ENCODE data around the gene CDH8.

The CDH8 gene

DNA sequence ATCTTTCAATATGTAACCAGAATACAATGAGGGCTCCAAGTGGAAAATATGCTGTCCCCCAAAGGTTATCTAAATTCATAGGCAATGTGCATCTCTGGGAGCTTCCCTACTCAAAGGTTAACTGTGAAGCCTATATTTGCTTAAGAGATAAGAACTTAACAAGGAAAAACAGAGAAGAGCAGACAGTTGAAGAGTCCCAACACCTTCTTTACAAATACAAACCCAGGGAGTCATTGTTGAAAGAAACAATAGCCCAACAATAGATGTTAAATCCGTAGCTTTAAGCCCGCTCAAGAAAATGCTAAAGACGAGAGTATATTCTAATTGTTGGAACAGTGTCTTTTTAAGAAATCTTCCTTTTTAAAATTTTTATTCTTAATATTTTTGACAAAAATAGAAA, 87.8 kb downstream of the CDH8 start:
- TF ChIP-seq, protein P1, sequence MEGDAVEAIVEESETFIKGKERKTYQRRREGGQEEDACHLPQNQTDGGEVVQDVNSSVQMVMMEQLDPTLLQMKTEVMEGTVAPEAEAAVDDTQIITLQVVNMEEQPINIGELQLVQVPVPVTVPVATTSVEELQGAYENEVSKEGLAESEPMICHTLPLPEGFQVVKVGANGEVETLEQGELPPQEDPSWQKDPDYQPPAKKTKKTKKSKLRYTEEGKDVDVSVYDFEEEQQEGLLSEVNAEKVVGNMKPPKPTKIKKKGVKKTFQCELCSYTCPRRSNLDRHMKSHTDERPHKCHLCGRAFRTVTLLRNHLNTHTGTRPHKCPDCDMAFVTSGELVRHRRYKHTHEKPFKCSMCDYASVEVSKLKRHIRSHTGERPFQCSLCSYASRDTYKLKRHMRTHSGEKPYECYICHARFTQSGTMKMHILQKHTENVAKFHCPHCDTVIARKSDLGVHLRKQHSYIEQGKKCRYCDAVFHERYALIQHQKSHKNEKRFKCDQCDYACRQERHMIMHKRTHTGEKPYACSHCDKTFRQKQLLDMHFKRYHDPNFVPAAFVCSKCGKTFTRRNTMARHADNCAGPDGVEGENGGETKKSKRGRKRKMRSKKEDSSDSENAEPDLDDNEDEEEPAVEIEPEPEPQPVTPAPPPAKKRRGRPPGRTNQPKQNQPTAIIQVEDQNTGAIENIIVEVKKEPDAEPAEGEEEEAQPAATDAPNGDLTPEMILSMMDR (IDR thresholded peaks at IDR 0.05; ENCODE audit: borderline replicate concordance, control extremely low read depth, extremely low read depth, insufficient read depth, missing control alignments): no peak

DNA sequence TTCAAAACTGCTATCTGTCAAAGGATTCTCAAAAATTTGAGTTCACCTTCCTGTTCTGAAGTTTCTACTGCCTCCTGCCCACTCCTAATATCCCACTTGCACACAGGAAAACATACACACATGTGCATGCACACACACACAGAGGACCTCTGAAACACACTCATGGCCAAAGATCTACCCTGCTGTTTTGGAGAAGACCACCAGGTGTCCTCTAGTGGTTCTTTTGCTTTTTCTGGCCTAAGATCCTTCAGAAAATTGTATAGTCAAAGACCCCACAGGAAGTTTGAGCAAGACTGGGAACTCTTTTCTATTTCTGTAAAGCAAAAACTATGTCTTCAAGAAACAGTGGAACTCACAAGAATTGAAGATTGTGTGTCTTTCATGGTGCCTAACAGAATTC, 90.2 kb downstream of the CDH8 start:
- TF ChIP-seq, protein P1 (IDR thresholded peaks at IDR 0.05; ENCODE audit: borderline replicate concordance, control extremely low read depth, extremely low read depth, insufficient read depth, missing control alignments): no peak
- DNase-seq (ENCODE audit: low spot score): no peak
- in situ Hi-C loops (cut with MboI; ENCODE audit: low sequenced_read_pairs, unreplicated experiment): no loop called here

More for the DNA sequence above, 87.8 kb downstream of the CDH8 start:
- in situ Hi-C loops (cut with MboI; ENCODE audit: low sequenced_read_pairs, unreplicated experiment): no loop called here
- no peak for DNase-seq (ENCODE audit: low spot score)

DNA sequence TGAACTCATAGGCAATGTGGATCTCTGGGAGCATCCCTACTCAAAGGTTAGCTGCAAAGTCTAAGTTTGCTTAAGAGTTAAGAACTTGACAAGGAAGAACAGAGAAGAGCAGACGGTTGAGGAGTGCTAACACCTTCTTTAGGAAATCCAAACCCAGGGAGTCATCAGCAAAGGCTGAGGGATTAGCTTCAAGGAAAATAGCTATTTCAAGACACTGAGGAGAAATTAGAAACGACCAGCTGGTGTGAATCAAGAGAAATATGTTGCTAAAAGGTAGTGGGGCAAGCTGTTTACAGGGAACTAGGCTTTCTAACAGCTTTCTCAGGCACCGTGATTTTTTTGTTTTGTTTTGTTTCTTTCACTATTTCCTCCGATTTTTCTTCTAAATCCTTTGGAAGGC, 90.7 kb downstream of the CDH8 start:
- no peak for DNase-seq (ENCODE audit: low spot score)
- TF ChIP-seq, protein P1 (IDR thresholded peaks at IDR 0.05; ENCODE audit: borderline replicate concordance, control extremely low read depth, extremely low read depth, insufficient read depth, missing control alignments): no peak
- in situ Hi-C loops (cut with MboI; ENCODE audit: low sequenced_read_pairs, unreplicated experiment): no loop called here

DNA sequence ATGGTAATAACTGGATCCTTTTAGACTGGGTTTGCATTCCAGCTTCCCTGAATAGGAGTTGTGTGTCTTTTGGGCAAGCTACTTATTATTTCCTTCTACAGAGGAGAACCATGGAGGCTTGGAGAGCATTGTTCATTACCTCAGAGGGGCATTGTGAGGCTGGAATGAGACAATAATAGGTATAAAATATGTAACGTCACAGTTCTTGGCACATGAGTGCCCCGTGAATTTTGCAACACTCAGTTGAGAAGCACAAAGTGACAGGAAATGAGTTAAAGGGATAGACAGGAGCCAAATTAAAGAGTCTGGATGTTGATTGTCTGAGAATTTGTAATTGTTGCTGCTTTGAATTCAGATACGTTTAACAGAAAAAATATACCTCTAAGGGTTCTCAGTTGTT, 92.2 kb downstream of the CDH8 start:
- TF ChIP-seq, protein P1 (IDR thresholded peaks at IDR 0.05; ENCODE audit: borderline replicate concordance, control extremely low read depth, extremely low read depth, insufficient read depth, missing control alignments): no peak
- no peak for DNase-seq (ENCODE audit: low spot score)
- in situ Hi-C loops (cut with MboI; ENCODE audit: low sequenced_read_pairs, unreplicated experiment): no loop called here

DNA sequence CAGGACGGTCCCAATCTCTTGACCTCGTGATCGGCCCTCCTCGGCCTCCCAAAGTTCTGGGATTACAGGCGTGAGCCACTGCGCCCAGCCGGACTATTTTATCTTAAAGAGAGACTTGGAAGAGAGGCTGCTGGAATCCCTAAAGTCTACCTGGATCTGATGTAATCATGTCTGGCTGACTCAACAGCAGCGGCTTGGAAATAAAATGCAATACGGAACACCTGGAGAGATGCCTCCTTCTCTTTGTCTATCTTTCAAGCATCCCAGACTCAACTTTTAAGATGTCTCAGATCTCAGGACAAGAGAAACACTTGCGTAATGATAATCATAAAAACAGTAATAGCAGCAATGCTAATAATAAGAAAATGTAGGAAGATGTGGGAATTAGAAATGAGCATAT, 95.6 kb downstream of the CDH8 start:
- TF ChIP-seq, protein P1 (IDR thresholded peaks at IDR 0.05; ENCODE audit: borderline replicate concordance, control extremely low read depth, extremely low read depth, insufficient read depth, missing control alignments): no peak
- in situ Hi-C loops (cut with MboI; ENCODE audit: low sequenced_read_pairs, unreplicated experiment): no loop called here
- DNase-seq (ENCODE audit: low spot score): no peak

DNA sequence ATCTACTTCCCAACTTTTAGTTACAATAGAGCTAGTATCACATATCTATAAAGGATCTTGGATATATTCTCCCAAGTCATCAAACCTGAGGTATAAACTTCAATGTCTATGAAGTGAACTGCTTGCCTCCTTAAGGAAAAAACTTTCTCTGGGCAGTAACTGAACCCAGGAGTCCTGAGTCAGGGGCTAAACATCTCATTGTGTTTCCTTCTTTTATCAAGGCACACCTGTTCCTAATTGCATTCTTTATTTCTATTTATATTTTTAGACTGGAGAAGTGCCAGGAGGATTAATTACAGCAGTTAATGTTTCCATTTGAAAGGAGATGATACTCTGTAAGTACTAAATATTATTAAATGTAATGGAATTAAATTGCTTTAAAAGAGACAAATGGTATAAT, 98.6 kb downstream of the CDH8 start:
- in situ Hi-C loops (cut with MboI; ENCODE audit: low sequenced_read_pairs, unreplicated experiment): no loop called here
- TF ChIP-seq, protein P1 (IDR thresholded peaks at IDR 0.05; ENCODE audit: borderline replicate concordance, control extremely low read depth, extremely low read depth, insufficient read depth, missing control alignments): no peak
- no peak for DNase-seq (ENCODE audit: low spot score)

DNA sequence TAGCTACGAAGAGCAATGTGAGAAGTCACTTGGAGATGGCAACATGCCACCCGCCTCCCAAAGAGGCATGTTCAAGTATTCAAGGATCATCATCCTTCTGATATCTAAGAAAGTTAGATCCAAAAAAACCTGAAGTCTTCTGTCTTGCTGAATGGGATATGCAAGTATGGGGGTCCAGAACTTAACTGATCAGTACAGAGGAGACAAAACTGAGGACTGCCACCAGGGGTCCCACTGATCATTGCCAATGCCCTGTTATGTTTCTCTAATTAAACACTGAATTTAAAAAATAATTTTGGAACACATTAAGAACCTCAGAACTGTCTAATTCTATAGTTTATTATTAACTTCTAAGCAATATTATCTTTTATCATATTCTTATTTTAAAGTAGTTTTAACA, 99.7 kb downstream of the CDH8 start:
- DNase-seq (ENCODE audit: low spot score): no peak
- in situ Hi-C loops (cut with MboI; ENCODE audit: low sequenced_read_pairs, unreplicated experiment): no loop called here
- TF ChIP-seq, protein P1 (IDR thresholded peaks at IDR 0.05; ENCODE audit: borderline replicate concordance, control extremely low read depth, extremely low read depth, insufficient read depth, missing control alignments): no peak

Data from GM13976 (cell line).